NCI-H2171 treated with DMSO at 0.1 percent for 48 hours (cell line): Measurements from ENCODE around the gene EVL.
"Not testable (repeated sequence)": the region's sequence is repeated elsewhere in the genome, so short reads cannot be mapped to it uniquely, and the experiment has no call there.

Experiments
- DNase-seq: peaks from one replicate; lab custom pipeline; 2025; lab: John Stamatoyannopoulos, UW

Gene EVL

GRCh38 chr14:100172811-100173210 is 107.6 kb downstream of the EVL start:
- DNase-seq = no peak

DNA sequence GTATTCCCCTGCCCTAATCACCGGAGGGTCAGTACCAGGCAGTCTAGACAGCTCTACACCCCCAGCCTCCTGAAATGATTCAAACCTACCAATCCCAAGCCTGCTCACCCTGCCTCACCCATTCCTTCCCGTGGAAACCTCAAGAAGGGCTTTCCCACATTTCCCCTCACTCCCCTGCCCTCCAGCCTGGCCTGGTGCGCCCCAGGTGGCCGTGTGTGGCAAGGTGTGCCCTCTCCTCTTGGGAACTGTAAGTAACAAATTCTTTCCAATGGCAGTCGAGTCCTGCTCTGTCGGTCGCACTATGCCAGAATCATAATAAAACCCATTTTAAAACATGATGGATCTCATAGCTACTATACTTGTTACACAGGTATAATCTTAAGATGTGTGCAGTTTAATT is 108.1 kb downstream of the EVL start:
- DNase-seq = no peak

DNA sequence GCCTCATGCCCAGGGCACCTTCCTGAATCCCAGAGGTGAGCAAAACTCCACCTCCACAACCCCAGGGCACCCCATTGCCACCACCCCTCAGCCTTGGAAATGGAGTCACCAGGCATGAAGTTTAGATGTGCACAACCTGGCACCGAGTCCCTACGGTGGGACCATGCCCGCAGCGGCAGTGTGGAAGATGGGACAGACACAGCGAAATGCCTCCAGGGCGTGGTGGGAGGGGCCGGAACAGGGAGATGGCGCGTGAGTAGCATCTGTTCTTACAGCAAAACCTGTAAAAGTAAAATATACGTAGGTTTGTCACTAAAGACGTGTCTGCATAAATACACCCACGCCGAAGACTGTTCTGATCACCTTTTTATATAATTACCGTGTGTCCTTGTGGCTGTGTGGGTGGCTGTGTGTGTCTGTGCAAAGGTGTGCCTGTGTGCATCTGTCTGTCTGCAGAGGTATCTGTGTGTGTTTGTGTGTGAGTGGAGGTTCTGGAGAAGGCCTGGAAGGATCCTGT is 111.6 kb downstream of the EVL start:
- DNase-seq = no peak

- DNase-seq = no peak
Measured at GRCh38 chr14:100178691-100179090, 113.5 kb downstream of the EVL start.

GRCh38 chr14:100180671-100181070 is 115.4 kb downstream of the EVL start:
- DNase-seq = not testable (repeated sequence)

DNA sequence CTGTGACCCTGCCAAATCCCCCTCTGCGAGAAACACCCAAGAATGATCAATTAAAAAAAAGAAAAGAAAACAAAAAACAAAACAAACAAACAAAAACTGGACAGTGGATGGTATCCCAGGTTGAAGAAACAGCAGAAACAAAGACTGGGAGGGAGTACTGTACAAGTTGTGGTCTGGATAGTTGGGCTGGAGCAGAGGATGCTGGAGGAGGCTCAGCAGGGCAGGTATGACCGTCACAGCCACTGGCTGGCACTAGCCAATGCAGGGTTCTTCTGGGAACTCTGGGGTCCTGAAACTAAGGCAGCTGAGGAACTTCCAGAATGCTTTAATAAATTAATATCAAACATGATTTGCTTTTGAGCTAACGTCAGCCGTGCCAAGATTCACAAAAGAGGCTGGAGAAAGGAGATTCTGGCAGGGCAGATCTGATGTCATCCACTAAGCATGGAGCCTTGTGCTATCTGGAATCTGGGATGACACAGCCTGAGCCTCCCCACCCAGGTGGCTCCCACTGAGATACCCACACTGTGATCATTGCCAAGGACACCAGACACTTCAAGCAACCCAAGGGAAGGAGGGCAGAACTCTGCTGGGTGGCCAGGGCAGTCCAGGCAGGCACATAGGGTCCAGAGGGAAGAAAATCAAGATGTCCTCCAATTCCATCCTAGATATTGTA is 116.8 kb downstream of the EVL start:
- not testable (repeated sequence) for DNase-seq

DNA sequence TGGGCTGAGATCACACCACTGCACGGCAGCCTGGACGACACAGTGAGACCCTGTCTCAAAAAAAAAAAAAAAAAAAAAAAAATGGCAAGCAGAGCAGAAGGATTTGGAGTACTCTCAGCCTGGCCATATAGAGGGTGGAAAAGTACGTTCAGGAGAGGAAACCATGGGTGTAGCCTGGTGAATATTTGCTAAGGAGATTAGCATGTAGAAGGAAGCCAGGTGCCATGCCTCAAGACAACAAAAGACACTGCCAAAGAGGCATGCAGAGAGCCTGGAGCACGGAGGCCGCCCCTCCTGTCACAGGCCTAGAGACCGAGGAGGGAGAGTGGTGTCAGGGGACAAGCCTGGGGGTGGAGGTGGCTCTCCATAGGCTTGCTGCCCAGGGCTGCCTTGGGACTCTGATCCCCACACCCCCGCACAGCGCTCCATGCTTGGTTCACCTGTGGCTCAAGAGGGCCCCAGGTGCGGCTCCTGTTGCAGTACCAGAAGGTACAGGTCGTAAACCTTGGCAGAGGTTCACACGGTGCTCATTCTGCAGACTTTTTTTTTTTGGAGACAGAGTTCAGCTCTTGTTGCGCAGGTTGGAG is 122.1 kb downstream of the EVL start:
- DNase-seq = peak; percentile 94

DNA sequence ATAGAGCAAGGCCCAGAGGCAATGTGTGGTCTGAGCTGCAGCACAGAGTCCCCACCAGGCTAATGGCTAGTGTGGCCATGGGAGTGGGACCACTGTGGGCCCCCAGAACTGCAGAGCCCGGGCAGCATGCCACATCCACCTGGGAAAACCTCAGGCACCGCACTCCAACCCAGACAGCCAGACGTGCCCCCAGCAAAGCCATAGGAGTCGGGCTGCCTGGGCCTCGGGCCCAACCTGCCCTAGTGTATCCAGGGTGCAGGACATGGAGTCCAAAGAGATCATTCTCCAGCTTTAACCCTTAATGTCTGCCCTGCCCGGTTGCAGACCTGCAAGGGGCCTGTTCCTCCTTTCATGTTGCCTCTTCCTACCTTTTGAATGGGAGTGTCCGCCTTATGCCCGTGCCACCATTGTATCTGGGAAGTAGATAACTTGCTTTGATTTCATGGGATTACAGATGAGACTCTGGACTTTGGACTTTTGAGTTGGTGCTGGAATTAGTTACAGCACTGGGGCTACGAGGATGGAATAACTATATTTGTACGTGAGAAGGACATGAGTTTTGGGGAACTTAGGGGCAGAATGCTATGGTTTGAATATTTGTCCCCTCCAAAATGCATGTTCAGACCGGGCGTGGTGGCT is 123.3 kb downstream of the EVL start:
- DNase-seq = no peak

- DNase-seq = peak; percentile 27
Measured at GRCh38 chr14:100190126-100190525, 124.9 kb downstream of the EVL start.

DNA sequence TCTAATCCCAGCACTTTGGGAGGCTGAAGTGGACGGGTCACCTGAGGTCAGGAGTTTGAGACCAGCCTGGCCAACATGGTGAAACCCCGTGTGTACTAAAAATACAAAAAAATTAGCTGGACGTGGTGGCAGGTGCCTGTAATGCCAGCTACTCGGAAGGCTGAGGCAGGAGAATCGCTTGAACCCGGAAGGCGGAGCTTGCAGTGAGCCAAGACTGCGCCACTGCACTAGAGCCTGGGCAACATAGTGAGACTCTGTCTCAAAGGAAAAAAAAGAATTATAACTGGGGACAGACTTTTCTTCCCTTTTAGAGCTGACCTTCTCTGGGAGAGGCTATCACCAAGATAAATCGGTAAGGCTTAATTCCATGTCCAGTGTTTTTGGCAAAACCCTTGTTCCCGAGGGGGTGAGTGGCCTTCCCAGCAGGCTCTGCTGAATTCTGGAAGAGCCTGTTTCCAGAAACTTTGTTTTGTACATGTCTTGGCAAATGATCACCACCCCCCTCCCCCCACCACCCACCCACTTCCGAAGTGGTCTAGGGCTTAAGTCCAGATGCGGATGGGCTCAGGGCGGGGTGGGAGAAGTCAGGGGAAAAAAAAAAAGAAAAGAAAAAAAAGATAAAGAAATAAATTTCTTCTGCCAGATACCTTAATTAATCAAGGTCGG is 126.5 kb downstream of the EVL start:
- DNase-seq = no peak

GRCh38 chr14:100192250-100192671 is 127.0 kb downstream of the EVL start:
- no peak for DNase-seq

DNA sequence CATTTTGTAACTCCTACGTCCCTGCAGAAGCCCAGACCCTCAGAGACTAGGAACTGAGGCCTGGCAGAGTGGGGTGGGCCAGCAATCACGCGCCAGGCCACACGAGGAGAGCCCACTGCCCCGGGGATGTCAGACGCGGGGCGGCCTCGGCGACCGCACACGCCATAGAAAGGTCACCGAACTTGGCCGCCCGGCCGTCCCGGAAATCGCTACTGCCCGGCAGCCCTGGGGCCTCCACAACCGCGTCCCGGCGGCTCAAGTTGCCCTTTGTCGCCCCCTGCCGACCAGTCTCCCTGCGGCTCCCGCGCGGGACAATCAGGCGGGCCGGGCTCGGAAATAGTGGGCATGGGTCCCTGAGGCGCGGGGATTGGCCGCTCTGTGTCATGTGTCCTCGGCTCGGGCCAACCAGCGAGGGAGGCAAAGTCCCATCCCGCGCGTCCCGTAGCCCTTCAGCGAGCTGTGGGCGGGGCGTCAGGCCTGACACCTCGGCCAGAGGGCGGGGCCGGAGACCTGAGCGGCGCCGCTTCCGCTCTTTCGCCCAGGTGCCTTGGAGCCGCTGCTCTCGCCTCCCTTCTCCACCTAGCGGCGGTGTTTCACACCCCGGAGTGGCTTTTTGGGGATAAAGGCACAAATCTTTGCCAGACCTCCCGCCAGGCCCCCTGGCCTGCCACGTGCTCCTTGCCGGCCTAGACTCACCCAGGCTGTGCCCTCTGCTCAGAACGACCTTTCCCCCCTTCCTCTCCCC is 127.6 kb downstream of the EVL start:
- peak; percentile 99 for DNase-seq
